HEK293 (cell line): ENCODE measurements around the gene CNOT4.

Experiments
- CTCF ChIP-seq: fragments of 450-650 bp; formaldehyde crosslinking; IDR thresholded peaks from 2 replicates; pipeline ENCODE4 v1.5.1; 2016; ENCODE audit warnings: missing biosample characterization, missing genetic modification characterization
- MYNN ChIP-seq: fragments of 450-650 bp; formaldehyde crosslinking; IDR thresholded peaks from 2 replicates; pipeline ENCODE4 v1.5.1; 2016; ENCODE audit warnings: missing biosample characterization, missing genetic modification characterization, borderline replicate concordance
- TCF7L2 ChIP-seq: IDR thresholded peaks from 2 replicates; pipeline ENCODE4 v1.6.1; 2011; ENCODE audit warnings: low read depth, mild to moderate bottlenecking, inconsistent platforms, low read length, moderate library complexity, borderline replicate concordance
- ZBTB49 ChIP-seq: fragments of 450-650 bp; formaldehyde crosslinking; IDR thresholded peaks from 2 replicates; pipeline ENCODE4 v1.5.1; 2016; ENCODE audit warnings: missing biosample characterization, missing genetic modification characterization, low read depth
- ZFP41 ChIP-seq: fragments of 450-650 bp; formaldehyde crosslinking; IDR thresholded peaks from 2 replicates; pipeline ENCODE4 v1.5.1; 2016; ENCODE audit warnings: missing biosample characterization, missing genetic modification characterization, borderline replicate concordance
- ZNF133 ChIP-seq: fragments of 450-650 bp; formaldehyde crosslinking; IDR thresholded peaks from 2 replicates; pipeline ENCODE4 v1.5.1; 2016; ENCODE audit warnings: missing biosample characterization, missing genetic modification characterization
- ZNF211 ChIP-seq: fragments of 450-650 bp; formaldehyde crosslinking; IDR thresholded peaks from 2 replicates; pipeline ENCODE4 v1.5.1; 2016; ENCODE audit warnings: low read depth, missing biosample characterization, missing genetic modification characterization
- ZNF24 ChIP-seq: fragments of 450-650 bp; formaldehyde crosslinking; IDR thresholded peaks from 2 replicates; pipeline ENCODE4 v1.5.1; 2016; ENCODE audit warnings: missing biosample characterization, missing genetic modification characterization
- ZNF274 ChIP-seq, 2 experiments: fragments of 200-500 bp in 1 of 2; fragments of 450-650 bp in 1 of 2; sonication (Bioruptor generic) in 1 of 2; formaldehyde crosslinking in 1 of 2; IDR thresholded peaks; 2 replicates each; pipeline versions ENCODE4 v1.5.1 to v1.6.1; 2014 to 2016; ENCODE audit warnings: borderline replicate concordance in 1 of 2, inconsistent platforms in 1 of 2, low read length in 1 of 2, missing biosample characterization in 1 of 2, missing genetic modification characterization in 1 of 2
- ZNF362 ChIP-seq: fragments of 450-650 bp; formaldehyde crosslinking; IDR thresholded peaks from 2 replicates; pipeline ENCODE4 v1.5.1; 2016; ENCODE audit warnings: missing biosample characterization, missing genetic modification characterization
- ZNF580 ChIP-seq: fragments of 450-650 bp; formaldehyde crosslinking; IDR thresholded peaks from 2 replicates; pipeline ENCODE4 v1.5.1; 2016; ENCODE audit warnings: missing biosample characterization, missing genetic modification characterization
- ZNF610 ChIP-seq: fragments of 450-650 bp; formaldehyde crosslinking; IDR thresholded peaks from 2 replicates; pipeline ENCODE4 v1.5.1; 2016; ENCODE audit warnings: missing biosample characterization, missing genetic modification characterization, borderline replicate concordance
- ZNF707 ChIP-seq: fragments of 450-650 bp; formaldehyde crosslinking; IDR thresholded peaks from 2 replicates; pipeline ENCODE4 v1.5.1; 2016; ENCODE audit warnings: missing biosample characterization, missing genetic modification characterization

- TF ChIP-seq MYNN (tag by site-specific recombination): no peak
- no peak for TF ChIP-seq ZNF610
- TF ChIP-seq ZNF707: no peak
- no peak for TF ChIP-seq CTCF (tag by site-specific recombination)
- TF ChIP-seq ZNF580: no peak
- TF ChIP-seq TCF7L2: no peak
- TF ChIP-seq ZNF274 (IDR thresholded peaks at IDR 0.05; ENCODE audit: low read length): no peak
- no peak for TF ChIP-seq ZNF274 (tag by site-specific recombination; IDR thresholded peaks at IDR 0.05; ENCODE audit: borderline replicate concordance)
- TF ChIP-seq ZNF24 (tag by site-specific recombination): no peak
- no peak for TF ChIP-seq ZNF362
- TF ChIP-seq ZNF133: no peak
- no peak for TF ChIP-seq ZFP41 (tag by site-specific recombination)
- TF ChIP-seq ZBTB49 (tag by site-specific recombination): no peak
- no peak for TF ChIP-seq ZNF211 (tag by site-specific recombination)
These were observed 123.1 kb downstream of the CNOT4 start for GRCh38 chr7:135386776-135387175.
